Fibroblast of skin of left quadriceps (primary cell): ENCODE measurements around the gene HRAS.

Source experiments
- DNase-seq, 2 experiments: peaks; one replicate each; pipeline ENCODE4 v3.0.0-alpha.2; 2013; ENCODE audit warnings: low read depth in 2 of 2

Gene HRAS

DNA sequence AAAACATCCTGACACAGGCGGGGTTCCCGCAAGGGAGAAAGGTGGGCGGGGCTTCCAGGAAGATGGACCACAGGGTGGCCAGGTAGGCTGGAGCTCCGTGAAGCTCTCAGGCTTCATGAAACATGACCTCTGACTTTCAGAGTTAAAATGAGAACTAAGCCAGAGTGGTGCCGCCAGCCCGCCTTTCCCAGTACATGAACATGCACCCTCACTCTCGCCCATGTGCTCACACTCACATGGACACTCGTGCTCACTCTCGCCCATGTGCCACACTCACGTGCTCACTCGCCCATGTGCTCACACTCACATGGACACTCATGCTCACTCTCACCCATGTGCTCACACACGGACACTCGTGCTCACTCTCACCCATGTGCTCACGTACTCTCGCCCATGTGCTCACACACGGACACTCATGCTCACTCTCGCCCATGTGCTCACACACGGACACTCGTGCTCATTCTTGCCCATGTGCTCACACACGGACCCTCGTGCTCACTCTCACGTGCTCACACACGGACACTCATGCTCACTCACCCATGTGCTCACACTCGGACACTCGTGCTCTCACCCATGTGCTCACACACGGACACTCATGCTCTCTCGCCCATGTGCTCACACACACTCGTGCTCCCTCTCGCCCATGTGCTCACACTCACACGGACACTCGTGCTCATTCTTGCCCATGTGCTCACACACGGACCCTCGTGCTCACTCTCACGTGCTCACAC lies 38.4 kb downstream of the HRAS start:
- DNase-seq, result no peak

DNA sequence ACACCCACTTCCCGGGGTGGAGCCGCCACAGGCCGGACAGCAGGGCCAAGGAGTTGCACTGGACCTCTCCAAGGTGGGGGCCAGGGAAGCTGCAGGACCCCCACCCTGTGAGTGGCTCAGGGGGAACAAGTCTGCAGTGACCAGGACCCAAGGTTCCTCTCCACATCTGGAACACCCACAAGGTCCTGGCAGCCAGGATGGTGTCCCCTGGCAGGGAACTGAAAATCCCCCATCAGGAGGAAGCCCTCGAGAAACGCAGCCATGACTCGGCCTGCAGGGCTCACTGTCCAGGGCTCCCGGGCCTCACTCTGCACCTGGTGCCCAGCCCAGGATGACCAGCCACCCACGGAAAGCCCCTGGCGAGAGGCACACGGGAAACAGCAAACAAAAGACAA lies 39.8 kb downstream of the HRAS start:
- DNase-seq, result no peak

DNA sequence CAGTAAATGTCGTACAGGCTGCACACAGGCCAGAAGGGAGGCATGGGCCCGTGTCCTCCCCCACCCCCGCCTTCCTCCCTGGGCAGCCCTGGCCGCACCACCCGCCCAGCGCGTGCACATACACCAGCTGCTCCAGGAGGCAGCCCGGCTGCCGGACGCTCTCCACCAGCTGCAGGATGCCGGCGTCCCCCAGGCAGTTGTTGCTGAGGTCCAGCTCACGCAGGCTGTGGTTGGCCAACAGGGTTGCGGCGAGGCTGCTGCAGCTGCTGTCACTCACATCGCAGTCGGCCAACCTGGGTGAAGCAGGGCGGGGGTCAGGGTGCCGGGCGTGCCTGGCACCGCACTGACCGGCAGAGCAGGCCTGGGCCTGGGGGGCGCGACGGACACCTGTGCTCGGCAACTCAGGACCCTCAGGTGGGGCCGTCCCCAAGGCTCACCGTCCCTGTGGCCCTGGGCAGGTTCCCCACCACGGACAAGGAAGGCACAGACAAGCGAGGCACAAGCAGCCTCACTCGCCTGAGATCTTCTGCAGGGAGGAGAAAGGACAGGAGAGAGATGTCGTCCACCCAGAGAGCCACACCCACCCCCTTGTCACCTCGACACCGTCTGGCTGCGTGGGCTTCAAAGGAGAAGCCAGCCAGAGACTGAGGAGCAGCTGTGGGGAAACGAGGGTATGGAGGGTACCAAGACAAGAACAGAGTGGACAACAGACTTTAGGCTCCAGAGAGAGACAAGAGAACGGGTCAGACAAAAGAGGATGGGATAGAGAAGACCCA lies 40.4 kb downstream of the HRAS start:
- no peak for DNase-seq

DNA sequence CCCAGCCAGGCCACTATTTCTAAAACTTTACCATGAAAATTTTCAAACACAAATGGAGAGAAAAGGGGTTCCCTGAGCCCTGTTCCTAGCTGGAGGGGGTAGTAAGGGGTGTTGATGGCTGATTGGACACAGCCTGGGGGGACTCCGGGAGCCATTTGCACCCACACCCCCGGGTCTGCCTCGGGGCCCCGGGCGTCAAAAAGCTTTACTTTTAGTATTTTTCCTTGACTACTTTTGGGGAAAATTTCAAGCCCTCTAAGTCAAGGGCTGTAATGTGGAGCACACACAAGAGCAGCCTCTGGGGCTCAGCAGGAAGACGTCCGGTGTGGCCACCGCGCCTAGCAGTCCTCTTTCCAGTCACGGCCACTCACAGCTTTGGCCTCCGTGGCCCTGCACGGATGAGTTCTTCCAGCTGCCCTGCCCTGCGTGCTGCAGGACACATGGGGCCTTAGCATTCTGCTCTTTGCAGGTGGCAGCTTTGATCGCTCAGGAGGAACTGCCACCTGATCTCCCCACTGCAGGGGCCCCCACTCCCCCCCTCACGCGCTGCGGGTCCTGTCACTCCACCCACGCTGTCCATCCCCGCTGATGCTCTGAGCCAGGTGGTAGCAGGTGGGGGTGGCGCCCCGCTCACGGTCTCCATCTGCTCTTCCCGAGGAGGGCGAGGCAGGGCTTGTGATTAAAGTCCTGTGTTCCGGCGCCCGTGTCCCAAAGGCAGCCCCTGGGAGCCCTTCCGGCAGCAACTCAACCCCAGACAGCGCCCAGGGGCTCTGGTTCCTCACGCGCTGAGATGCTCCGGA lies 42.7 kb downstream of the HRAS start:
- DNase-seq, result no peak

DNA sequence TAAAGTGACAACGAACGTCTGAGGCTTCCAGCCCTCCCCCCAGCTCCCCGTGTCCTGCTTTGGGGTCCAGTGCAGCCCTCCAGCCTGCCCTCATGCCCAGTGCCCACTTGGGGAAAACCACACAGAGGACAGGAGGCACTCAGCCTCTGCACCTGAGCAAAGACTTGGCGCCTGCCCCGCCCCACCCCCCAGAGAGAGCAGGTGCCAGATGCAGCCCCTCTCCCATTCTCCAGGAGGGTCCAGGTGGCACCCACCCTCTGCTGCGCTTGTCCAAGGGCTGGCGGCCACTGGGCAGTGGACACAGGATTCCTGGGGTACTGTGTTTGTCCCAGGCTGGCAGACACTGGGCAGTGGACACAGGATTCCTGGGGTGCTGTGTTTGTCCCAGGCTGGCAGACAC lies 44.0 kb downstream of the HRAS start:
- DNase-seq, result no peak

DNA sequence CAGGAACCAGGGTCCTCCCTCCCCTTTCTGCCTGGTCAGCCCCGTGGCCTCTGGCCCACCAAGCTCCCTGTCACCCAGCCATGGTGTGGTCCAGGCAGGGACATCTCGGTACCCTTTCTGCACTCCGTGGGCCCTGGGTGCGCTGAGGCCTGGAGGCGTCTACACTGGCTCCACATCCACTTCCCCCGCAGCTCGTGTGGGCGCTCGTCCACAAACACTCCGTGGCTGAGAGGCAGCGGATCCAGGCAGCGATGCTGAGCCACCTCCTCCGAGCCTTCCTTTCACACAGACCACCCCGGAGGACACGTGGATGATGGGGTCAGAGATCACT lies 44.5 kb downstream of the HRAS start:
- no peak for DNase-seq

DNA sequence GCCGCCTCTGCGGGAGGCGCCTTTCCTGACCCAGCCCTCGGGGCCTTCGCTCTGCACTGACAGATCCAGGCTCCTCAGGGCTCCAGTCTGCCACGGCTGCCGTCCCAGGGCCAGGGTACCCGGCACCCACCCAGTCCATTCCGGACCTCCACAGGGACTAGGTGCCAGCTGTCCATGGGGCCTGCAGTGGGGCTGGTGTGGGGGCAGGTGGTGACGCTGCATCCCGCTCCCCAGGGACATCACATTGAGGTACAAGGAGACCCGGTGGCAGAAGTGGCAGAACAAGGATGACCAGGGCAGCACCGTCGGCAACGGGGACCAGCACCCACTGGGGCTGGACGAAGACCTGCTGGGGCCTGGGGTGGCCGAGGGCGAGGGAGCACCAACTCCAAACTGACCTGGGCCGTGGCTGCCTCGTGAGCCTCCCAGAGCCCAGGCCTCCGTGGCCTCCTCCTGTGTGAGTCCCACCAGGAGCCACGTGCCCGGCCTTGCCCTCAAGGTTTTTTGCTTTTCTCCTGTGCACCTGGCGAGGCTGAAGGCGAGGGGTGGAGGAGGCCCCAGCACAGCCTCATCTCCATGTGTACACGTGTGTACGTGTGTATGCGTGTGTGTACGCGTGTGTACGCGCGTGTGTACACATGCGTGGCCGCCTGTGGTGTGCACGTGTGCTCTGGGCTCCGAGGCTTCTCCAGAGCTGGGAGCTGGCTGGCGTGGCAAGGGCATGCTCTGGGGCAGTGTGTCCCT lies 45.0 kb downstream of the HRAS start:
- no peak for DNase-seq

DNA sequence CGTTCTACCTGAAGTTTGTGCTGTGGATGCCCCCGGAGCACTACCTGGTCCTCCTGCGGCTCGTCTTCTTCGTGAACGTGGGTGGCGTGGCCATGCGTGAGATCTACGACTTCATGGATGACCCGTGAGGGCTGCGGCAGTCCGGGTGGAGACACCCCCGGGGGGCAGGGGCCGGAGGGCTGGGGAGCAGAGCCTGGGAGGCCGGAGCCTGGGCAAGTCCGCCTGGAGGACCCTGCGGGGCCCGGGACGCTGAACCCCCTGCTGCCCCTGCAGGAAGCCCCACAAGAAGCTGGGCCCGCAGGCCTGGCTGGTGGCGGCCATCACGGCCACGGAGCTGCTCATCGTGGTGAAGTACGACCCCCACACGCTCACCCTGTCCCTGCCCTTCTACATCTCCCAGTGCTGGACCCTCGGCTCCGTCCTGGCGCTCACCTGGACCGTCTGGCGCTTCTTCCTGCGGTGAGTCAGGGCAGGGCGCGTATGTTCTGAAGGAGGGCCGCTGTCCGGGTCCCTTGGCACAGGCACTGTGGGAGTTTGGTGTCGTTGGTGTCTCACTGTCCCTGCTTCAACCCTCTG lies 45.7 kb downstream of the HRAS start:
- DNase-seq, result no peak

DNA sequence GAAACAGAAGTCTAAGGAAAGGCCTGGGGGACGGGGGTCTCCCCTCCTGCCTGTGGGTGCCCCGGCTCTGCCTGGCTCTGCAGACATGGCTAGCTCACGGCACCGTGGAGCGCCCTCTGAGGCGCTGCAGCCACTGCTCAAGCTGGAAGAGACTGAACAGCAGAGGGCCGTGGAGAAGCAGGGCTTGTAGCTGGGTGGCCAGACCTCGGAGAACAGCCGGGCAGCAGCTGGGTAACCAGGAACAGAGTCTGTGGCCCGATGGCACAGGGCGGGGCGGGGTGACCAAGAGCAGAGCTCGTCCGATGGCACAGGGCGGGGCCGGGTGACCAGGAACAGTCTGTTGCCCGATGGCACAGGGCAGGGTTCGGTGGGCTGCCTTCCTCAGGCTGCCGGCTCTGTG lies 46.4 kb downstream of the HRAS start:
- DNase-seq, result no peak

DNA sequence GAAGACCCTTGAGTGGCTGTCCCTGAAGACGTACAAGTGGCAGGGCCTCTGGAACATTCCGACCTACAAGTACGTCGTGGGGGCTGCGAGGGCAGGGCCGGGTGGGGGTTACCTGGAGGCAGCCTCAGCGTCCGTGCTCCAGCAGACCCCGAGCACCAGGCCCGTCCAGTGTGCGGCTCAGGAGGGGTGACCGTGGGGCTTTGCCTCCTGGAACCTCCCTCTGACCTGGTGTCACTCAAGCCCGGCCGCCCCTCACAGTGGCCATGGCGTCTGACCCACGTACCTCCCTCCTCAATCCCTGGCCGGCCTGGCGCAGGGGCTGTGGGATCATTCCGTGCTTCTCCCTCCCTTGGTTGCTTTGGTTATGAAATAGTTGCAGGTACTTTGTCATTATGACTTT lies 46.8 kb downstream of the HRAS start:
- DNase-seq, result no peak

DNA sequence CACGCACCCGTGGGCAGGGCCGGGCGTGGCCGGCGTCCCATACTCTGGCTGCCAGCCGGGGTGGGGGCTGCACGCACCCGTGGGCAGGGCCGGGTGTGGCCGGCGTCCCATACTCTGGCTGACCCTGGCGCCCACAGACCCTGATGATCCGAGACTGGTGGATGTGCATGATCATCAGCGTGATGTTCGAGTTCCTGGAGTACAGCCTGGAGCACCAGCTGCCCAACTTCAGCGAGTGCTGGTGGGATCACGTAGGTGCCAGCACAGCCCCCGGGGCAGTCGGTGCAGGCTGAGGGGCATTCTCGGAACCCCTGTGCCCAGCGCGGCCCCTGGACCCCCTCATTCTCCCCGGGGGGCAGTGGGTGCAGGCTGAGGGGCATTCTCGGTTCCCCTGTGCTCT lies 47.3 kb downstream of the HRAS start:
- no peak for DNase-seq

DNA sequence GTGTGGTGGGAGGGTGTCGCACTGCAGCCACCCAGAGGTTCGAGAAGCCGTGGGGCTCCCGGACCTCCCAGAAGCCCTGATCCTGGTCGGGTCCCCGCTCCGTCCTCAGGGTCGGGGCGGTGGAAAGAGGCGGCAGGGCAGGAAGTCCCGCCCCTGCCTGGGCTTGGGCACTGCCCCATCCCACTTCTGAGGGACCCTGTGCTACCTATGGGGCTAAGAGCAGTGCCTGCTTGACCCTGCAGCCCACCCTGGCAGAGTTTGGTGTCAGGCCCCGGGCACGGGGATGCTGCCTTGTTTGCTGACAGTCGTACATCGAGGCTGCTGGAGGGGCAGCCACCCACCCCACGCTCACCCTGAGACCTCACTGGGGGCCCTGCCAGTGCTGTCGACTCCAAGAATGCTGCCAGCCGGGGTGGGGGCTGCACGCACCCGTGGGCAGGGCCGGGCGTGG lies 47.8 kb downstream of the HRAS start:
- DNase-seq, result no peak

DNA sequence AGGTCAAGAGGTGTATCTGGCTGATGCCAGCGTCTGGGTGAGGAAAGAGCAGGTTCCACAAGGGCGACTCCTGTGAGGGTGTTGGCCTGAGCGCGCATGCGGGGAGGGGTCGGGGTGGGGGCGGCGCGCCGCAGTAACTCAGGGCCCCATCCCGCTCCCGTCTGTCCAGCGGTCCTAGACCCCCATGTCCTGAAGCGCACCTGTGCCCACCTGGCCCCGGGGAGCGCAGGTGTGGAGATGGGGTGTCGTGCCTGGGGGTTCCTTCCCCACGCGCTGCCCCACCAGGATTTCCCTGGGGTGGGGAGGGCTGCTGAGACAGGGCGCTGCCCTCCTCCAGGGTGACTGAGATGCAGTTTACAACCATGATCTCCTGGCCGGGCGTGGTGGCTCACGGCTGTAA lies 49.2 kb downstream of the HRAS start:
- DNase-seq, result no peak

DNA sequence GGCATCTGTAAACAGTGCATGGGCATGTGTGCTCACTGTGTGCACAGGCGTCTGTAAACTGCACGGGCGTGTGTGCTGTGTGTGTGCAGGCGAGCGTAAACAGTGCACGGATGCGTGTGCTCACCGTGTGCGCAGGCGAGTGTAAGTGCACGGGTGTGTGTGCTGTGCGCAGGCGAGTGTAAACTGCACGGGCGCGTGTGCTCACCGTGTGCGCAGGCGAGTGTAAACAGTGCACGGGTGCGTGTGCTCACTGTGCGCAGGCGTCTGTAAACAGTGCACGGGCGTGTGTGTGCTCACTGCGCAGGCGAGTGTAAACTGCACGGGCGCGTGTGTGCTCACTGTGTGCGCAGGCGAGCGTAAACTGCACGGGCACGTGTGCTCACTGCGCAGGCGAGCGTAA lies 50.8 kb downstream of the HRAS start:
- DNase-seq, result no peak
